ENCODE results near the gene FBRS. TPM values are rescaled to one million over a fixed set of nuclear protein-coding genes. Genes with fewer than 3 reads are reported as not detected.

FBRS gene
- total and polyA plus RNA-seq, 2 donors (not counting 3 experiments of a cell fraction or from before 2014, with no cell fraction given): 15.5 to 68.6 TPM

GRCh38 chr16:30660424-30661261 is 2.4 kb downstream of the FBRS start:
- Histone ChIP-seq H3K4me2 (ENCODE audit: insufficient read depth, low read length) (peak overlapping the region; percentile 82), H3K9me1 (replicated peaks; ENCODE audit: control insufficient read depth, extremely low read depth, insufficient read depth, low read length) (no peaks in the 10 kb centered on the region), H3K27me3 (ENCODE audit: control insufficient read depth in 2 of 2, insufficient read depth in 2 of 2, low read length in 2 of 2) (no peaks in the 10 kb centered on the region), H2AFZ (ENCODE audit: low read depth, low read length) (no peak overlapping the region), H4K20me1 (replicated peaks; ENCODE audit: control insufficient read depth, extremely low read depth, insufficient read depth, low read length) (no peaks in the 10 kb centered on the region), H3K4me3 (replicated peaks in 1 of 3; ENCODE audit: insufficient read depth in 1 of 3, low read depth in 1 of 3, low read length in 3 of 3) (peak overlapping the region; percentile 59 to 90 (median 65)), H3K9me3 (replicated peaks; ENCODE audit: control insufficient read depth, insufficient read depth, low read length) (no peaks in the 10 kb centered on the region), H3K9ac (replicated peaks; ENCODE audit: extremely low read depth, insufficient read depth, low read length) (peak overlapping the region; percentile 98), H3K4me1 (ENCODE audit: control insufficient read depth, extremely low read depth, insufficient read depth, low read length) (peaks cover 21% of the 10 kb centered on the region), H3K36me3 (ENCODE audit: control insufficient read depth in 2 of 2, extremely low read depth in 1 of 2, insufficient read depth in 2 of 2, low read length in 2 of 2) (peaks cover 17 to 44% of the 10 kb centered on the region in 2 experiments), H3K27ac (ENCODE audit: insufficient read depth, low read depth, low read length) (peak overlapping the region; percentile 96), H3K79me2 (ENCODE audit: control insufficient read depth, insufficient read depth, low read length) (peaks cover 43% of the 10 kb centered on the region)
- BruUV-seq (replicated peaks): no TSS peak
- TF ChIP-seq POLR2A (IDR thresholded peaks at IDR 0.05; ENCODE audit: low read depth, low read length): no peak
- no peak for TF ChIP-seq EZH2 (IDR thresholded peaks at IDR 0.05; ENCODE audit: borderline replicate concordance, low read depth, low read length, severe bottlenecking)
- no peak for TF ChIP-seq MAX (IDR thresholded peaks at IDR 0.05; ENCODE audit: insufficient read depth, insufficient read length)
- no peak for TF ChIP-seq CTCF (IDR thresholded peaks at IDR 0.05; ENCODE audit: extremely low read depth in 1 of 2, insufficient read depth in 1 of 2, low read depth in 1 of 2, low read length in 2 of 2)
- no peak for TF ChIP-seq MYC (IDR thresholded peaks at IDR 0.05; ENCODE audit: low read depth, low read length)
- TF ChIP-seq GATA2 (IDR thresholded peaks at IDR 0.05; ENCODE audit: insufficient read depth, insufficient read length, low read depth, low read length): no peak
- no peak for TF ChIP-seq FOS (IDR thresholded peaks at IDR 0.05; ENCODE audit: borderline replicate concordance, insufficient read depth, low read length)
- no peak for TF ChIP-seq POLR2AphosphoS5 (IDR thresholded peaks at IDR 0.05; ENCODE audit: insufficient read depth, low read depth, low read length)
- no peak for TF ChIP-seq JUN (IDR thresholded peaks at IDR 0.05; ENCODE audit: borderline replicate concordance, insufficient read depth, insufficient read length, low read depth)
- DNase-seq (ENCODE audit: low read depth, low spot score) (peak; percentile 29), FAIRE-seq (no peak)
- dilution Hi-C loops (cut with MboI; ENCODE audit: extremely low pct_ligation_motif_present, low sequenced_read_pairs) (no loop called here), intact Hi-C loops (cut with micrococcal nuclease) (no loop called here)
- ChIA-PET POLR2A (interaction anchor here (0.5 kb wide), 1 partner anchor 12 kb away, joined by 6 read pairs; no protein-coding TSS in a partner anchor), CTCF (interaction anchor here (0.9 to 2.5 kb wide), 5 partner anchors 10 to 36 kb away, joined by 3 to 26 read pairs (median 5); partner anchors contain the start of gene PRR14)

Data from endothelial cell of umbilical vein (primary cell).